Stimulated activated memory B cell treated with anti-CD40 and anti-IgM and Interleukin-4, amounts not matched to agents 10 μg/mL and 1 μg/mL and 100 μg/mL, for 72 hours (primary cell): ENCODE data around the gene SMDT1.
"Not testable (repeated sequence)": the region's sequence is repeated elsewhere in the genome, so short reads cannot be mapped to it uniquely, and the experiment has no call there.

Source experiments
- ATAC-seq: fragments of 150-1000 bp; cut with Tn5 transposase; 2 replicates; pipeline ENCODE4 v1.10.0; 2021
- H3K27ac Mint-ChIP-seq: one replicate; pipeline ENCODE4 v1.8.0; 2022; ENCODE audit warnings: mild to moderate bottlenecking, mixed read lengths
- H3K27me3 Mint-ChIP-seq: one replicate; pipeline ENCODE4 v1.8.0; 2022; ENCODE audit warnings: mixed read lengths
- H3K36me3 Mint-ChIP-seq: one replicate; pipeline ENCODE4 v1.8.0; 2022; ENCODE audit warnings: mixed read lengths
- H3K4me1 Mint-ChIP-seq: one replicate; pipeline ENCODE4 v1.8.0; 2022; ENCODE audit warnings: mixed read lengths
- H3K4me3 Mint-ChIP-seq: one replicate; pipeline ENCODE4 v1.8.0; 2022; ENCODE audit warnings: mild to moderate bottlenecking, moderate library complexity, mixed read lengths
- H3K9me3 Mint-ChIP-seq: one replicate; pipeline ENCODE4 v1.8.0; 2022; ENCODE audit warnings: mixed read lengths

SMDT1 gene

DNA sequence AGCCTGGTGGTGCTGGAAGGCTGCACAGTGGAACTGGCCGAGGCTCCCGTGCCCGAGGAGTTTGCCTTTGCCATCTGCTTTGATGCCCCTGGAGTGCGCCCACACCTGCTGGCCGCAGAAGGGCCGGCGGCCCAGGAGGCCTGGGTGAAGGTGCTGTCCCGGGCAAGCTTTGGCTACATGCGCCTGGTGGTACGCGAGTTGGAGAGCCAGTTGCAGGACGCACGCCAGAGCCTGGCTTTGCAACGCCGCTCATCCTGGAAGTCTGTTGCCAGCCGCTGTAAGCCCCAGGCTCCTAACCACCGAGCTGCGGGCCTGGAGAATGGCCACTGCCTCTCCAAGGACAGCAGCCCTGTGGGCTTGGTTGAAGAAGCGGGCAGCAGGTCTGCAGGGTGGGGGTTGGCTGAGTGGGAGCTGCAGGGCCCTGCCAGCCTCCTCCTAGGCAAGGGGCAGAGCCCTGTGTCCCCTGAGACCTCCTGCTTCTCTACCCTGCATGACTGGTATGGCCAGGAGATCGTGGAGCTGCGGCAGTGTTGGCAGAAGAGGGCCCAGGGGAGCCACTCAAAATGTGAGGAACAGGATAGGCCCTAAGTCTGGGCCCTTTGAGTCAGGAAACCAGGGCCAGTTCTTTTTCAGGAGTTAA lies 1.9 kb upstream of the SMDT1 start:
- no peak for ATAC-seq
- H3K36me3 Mint-ChIP-seq: peaks cover 11% of the 10 kb centered on the region
- H3K9me3 Mint-ChIP-seq: no peaks in the 10 kb centered on the region
- H3K27me3 Mint-ChIP-seq: no peaks in the 10 kb centered on the region
- H3K4me1 Mint-ChIP-seq: peaks cover 46% of the 10 kb centered on the region
- no peak overlapping the region for H3K4me3 Mint-ChIP-seq
- H3K27ac Mint-ChIP-seq: peak overlapping the region; percentile 100

GRCh38 chr22:42078469-42079318 lies 806 bp upstream of the SMDT1 start:
- no peaks in the 10 kb centered on the region for H3K9me3 Mint-ChIP-seq
- peaks cover 40% of the 10 kb centered on the region for H3K4me1 Mint-ChIP-seq
- H3K27me3 Mint-ChIP-seq: no peaks in the 10 kb centered on the region
- H3K36me3 Mint-ChIP-seq: peaks cover 15% of the 10 kb centered on the region
- H3K27ac Mint-ChIP-seq: peak overlapping the region; percentile 100
- peak; percentile 18 for ATAC-seq
- peak overlapping the region; percentile 91 for H3K4me3 Mint-ChIP-seq

DNA sequence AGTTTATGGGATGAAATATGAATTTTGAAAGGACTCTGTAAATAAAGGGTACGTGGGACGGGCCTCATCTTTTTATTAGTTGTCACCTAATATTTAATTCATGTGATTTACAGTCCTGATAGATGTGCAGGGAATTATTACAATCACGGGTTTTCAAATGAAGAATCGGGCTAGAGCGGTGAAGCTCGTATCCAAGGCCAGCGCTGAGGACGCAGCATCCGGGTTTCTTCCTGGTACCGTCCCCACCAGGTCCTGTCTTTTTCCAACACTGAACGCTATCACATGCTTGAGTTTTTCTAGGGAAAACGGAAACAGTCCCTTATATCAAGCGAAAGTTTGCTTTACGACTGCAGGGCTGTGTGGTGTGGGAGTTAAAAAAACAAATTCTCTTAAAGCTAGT lies 787 bp downstream of the SMDT1 start:
- peaks cover 33% of the 10 kb centered on the region for H3K4me1 Mint-ChIP-seq
- H3K27me3 Mint-ChIP-seq: no peaks in the 10 kb centered on the region
- H3K27ac Mint-ChIP-seq: peak overlapping the region; percentile 100
- ATAC-seq: no peak
- H3K9me3 Mint-ChIP-seq: no peaks in the 10 kb centered on the region
- H3K36me3 Mint-ChIP-seq: peaks cover 31% of the 10 kb centered on the region
- peak overlapping the region; percentile 91 for H3K4me3 Mint-ChIP-seq

DNA sequence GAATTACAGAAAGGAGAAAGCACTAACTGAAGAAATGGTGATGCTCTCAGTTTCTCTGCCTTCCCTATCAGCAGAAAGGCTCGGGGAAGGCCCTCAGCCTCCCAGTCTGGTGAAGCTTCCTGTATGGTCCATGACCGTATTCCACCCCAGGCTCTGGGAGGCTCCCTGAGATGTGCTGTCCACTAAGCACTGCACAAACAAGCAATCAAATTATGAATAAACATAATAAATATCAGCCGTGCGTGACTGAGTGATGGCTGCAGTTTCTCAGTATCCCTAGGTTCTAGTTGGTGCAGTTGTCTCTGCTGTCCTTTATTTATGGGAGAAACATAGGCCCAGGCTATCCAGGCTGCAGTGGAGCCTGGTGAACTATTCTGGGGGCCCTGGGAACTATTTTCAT lies 3.6 kb downstream of the SMDT1 start:
- no peaks in the 10 kb centered on the region for H3K9me3 Mint-ChIP-seq
- ATAC-seq: no peak

GRCh38 chr22:42084874-42085273 lies 5.4 kb downstream of the SMDT1 start:
- Mint-ChIP-seq H3K4me1 (peaks cover 36% of the 10 kb centered on the region), H3K27ac (no peak overlapping the region), H3K36me3 (peaks cover 61% of the 10 kb centered on the region), H3K4me3 (no peak overlapping the region), H3K9me3 (no peaks in the 10 kb centered on the region), H3K27me3 (no peaks in the 10 kb centered on the region)
- no peak for ATAC-seq

More for the DNA sequence above, 3.6 kb downstream of the SMDT1 start:
- H3K27ac Mint-ChIP-seq: no peak overlapping the region
- H3K4me3 Mint-ChIP-seq: no peak overlapping the region
- peaks cover 47% of the 10 kb centered on the region for H3K36me3 Mint-ChIP-seq
- peaks cover 33% of the 10 kb centered on the region for H3K4me1 Mint-ChIP-seq
- H3K27me3 Mint-ChIP-seq: no peaks in the 10 kb centered on the region

- Mint-ChIP-seq H3K9me3 (no peaks in the 10 kb centered on the region), H3K36me3 (peaks cover 63% of the 10 kb centered on the region), H3K27ac (no peak overlapping the region), H3K4me3 (no peak overlapping the region), H3K27me3 (no peaks in the 10 kb centered on the region), H3K4me1 (peaks cover 33% of the 10 kb centered on the region)
- ATAC-seq: no peak
Observed at GRCh38 chr22:42086051-42086450, 6.6 kb downstream of the SMDT1 start.

GRCh38 chr22:42090596-42091454 lies 11.3 kb downstream of the SMDT1 start, which contains the start of gene NDUFA6:
Gene NDUFA6 (minus strand): TSS chr22:42090772. CDS start chr22:42090744, 28 bp downstream.
- Mint-ChIP-seq H3K27ac (peak within 1 kb of the TSS; percentile 94), H3K36me3 (peaks cover 28% of the 10 kb centered on the region), H3K4me1 (peaks cover 21% of the 10 kb centered on the region), H3K9me3 (no peaks in the 10 kb centered on the region), H3K27me3 (no peaks in the 10 kb centered on the region), H3K4me3 (peak within 1 kb of the TSS; percentile 92)
- peak; percentile 99 for ATAC-seq

- peak overlapping the region; percentile 92 for H3K4me3 Mint-ChIP-seq
- H3K4me1 Mint-ChIP-seq: peaks cover 21% of the 10 kb centered on the region
- peaks cover 27% of the 10 kb centered on the region for H3K36me3 Mint-ChIP-seq
- H3K9me3 Mint-ChIP-seq: no peaks in the 10 kb centered on the region
- H3K27me3 Mint-ChIP-seq: no peaks in the 10 kb centered on the region
- no peak for ATAC-seq
- peak overlapping the region; percentile 94 for H3K27ac Mint-ChIP-seq
Observed at GRCh38 chr22:42091455-42091782, 11.9 kb downstream of the SMDT1 start.

GRCh38 chr22:42101199-42101598 lies 21.7 kb downstream of the SMDT1 start:
- ATAC-seq: no peak
- H3K4me1 Mint-ChIP-seq: no peaks in the 10 kb centered on the region
- peaks cover 14% of the 10 kb centered on the region for H3K9me3 Mint-ChIP-seq
- no peak overlapping the region for H3K4me3 Mint-ChIP-seq
- no peaks in the 10 kb centered on the region for H3K27me3 Mint-ChIP-seq
- no peak overlapping the region for H3K27ac Mint-ChIP-seq
- peaks cover 39% of the 10 kb centered on the region for H3K36me3 Mint-ChIP-seq

DNA sequence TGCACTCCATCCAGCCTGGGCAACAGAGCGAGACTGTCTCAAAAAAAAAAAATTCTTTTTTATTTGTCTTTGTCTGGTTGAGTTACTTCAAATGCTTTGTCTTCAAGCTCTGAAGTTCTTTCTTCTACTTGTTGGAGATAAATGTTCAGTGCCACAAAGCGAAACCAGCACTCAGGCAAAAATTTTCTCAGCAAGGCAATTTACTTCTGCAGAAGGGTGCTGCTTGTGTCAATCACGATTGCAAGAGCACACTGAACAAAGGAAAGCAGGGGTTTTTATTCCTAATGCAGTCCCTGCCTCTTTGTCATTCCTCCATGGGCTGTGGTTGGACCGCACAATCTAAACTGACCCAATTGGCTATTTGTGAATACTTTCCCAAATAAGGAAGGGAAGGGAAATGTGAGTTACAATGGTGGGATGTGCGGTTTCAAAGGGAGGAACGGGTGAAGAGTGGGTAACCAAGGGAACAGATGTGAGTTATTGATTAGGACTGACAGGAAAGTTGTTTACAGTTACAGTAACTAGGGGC lies 24.9 kb downstream of the SMDT1 start:
- Mint-ChIP-seq H3K36me3 (peaks cover 45% of the 10 kb centered on the region), H3K9me3 (peaks cover 11% of the 10 kb centered on the region)
- H3K4me1 Mint-ChIP-seq, H3K27me3 Mint-ChIP-seq, H3K27ac Mint-ChIP-seq, ATAC-seq, H3K4me3 Mint-ChIP-seq: not testable (repeated sequence)

DNA sequence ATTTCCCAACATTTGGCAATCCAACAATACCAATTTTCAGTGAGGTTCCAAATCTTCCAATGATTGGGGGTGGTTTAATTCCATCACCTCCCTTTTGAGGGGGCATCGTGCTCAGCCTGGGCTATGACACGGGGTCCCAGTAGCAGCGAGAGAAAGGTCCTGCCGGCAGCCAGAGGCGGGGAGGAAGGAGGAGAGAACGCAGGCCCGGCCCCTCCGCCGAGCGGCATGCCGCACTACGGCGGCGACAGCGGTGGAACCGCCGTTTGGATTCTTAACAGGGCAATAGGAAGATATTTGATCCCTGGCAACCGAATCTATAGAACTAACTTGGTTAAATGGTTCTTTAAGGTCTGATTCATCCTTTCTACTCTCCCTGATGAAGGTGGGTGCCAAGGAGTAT lies 29.3 kb downstream of the SMDT1 start:
- peaks cover 7% of the 10 kb centered on the region for H3K9me3 Mint-ChIP-seq
- H3K27me3 Mint-ChIP-seq: no peaks in the 10 kb centered on the region
- no peak overlapping the region for H3K27ac Mint-ChIP-seq
- H3K4me3 Mint-ChIP-seq: no peak overlapping the region
- no peaks in the 10 kb centered on the region for H3K4me1 Mint-ChIP-seq
- no peak for ATAC-seq
- H3K36me3 Mint-ChIP-seq: peaks cover 29% of the 10 kb centered on the region

DNA sequence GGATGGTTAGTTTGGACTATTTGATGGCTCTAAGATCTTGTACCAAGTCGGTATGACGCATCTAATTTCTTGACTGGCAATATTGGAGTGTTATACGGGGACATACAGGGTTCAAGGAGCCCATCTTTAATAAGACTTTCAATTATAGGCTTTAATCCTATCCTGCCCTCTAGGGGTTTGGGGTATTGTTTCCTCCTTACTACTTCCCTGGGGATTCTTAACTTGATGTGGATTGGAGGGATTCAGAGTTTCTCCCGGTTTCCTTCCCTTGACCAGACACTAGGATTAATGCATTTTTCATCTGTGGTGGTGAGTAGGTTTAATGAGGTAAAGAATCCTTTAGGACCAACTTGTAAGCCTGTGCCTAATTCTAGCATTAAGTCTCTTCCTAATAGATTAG lies 32.3 kb downstream of the SMDT1 start:
- H3K9me3 Mint-ChIP-seq: peaks cover 6% of the 10 kb centered on the region
- no peak overlapping the region for H3K4me3 Mint-ChIP-seq
- H3K27ac Mint-ChIP-seq: no peak overlapping the region
- H3K27me3 Mint-ChIP-seq: no peaks in the 10 kb centered on the region
- H3K4me1 Mint-ChIP-seq: no peaks in the 10 kb centered on the region
- no peak for ATAC-seq
- H3K36me3 Mint-ChIP-seq: peaks cover 27% of the 10 kb centered on the region

GRCh38 chr22:42112793-42113192 lies 33.3 kb downstream of the SMDT1 start:
- H3K27ac Mint-ChIP-seq, H3K4me1 Mint-ChIP-seq, H3K9me3 Mint-ChIP-seq: not testable (repeated sequence)

DNA sequence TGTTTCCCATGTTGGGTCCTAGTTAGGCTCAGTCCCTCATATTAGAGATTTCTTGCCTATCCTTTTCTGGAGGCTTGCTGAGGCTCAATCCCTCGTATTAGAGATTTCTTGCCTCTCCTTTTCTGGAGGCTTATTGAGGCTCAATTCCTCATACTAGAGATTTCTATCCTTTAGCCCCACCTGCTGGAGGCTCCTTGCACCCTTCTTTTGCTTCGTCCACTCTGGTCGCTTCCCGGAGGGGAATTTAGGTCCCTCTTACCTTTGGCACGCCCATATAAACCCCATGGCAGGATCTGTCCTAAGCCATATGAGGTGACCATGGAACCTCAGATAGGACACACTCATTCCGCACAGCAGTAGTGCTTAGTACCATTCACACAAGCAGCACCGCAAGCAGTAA lies 35.2 kb downstream of the SMDT1 start:
- no peak for ATAC-seq
- peaks cover 6% of the 10 kb centered on the region for H3K9me3 Mint-ChIP-seq
- H3K27me3 Mint-ChIP-seq: no peaks in the 10 kb centered on the region
- H3K27ac Mint-ChIP-seq: no peak overlapping the region
- H3K36me3 Mint-ChIP-seq: peaks cover 17% of the 10 kb centered on the region
- H3K4me1 Mint-ChIP-seq: peaks cover 1% of the 10 kb centered on the region
- H3K4me3 Mint-ChIP-seq: no peak overlapping the region

More at GRCh38 chr22:42112793-42113192, 33.3 kb downstream of the SMDT1 start:
- not testable (repeated sequence) for H3K4me3 Mint-ChIP-seq, ATAC-seq, H3K27me3 Mint-ChIP-seq
- H3K36me3 Mint-ChIP-seq: peaks cover 23% of the 10 kb centered on the region

DNA sequence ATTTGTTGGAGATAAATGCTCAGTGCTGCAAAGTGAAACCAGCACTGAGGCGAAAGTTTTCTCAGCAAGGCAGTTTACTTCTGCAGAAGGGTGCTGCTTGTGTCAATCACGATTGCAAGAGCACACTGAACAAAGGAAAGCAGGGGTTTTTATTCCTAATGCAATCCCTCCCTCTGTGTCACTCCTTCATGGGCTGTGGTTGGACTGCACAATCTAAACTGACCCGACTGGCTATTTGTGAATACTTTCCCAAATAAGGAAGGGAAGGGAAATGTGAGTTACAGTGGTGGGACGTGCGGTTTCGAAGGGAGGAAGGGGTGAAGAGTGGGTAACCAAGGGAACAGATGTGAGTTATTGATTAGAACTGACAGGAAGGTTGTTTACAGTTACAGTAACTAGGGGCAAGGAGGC lies 35.9 kb downstream of the SMDT1 start:
- ATAC-seq, H3K4me3 Mint-ChIP-seq, H3K4me1 Mint-ChIP-seq, H3K27me3 Mint-ChIP-seq, H3K27ac Mint-ChIP-seq, H3K9me3 Mint-ChIP-seq: not testable (repeated sequence)
- peaks cover 17% of the 10 kb centered on the region for H3K36me3 Mint-ChIP-seq
